Measurements from ENCODE around the gene CASP1.

Gene CASP1

DNA sequence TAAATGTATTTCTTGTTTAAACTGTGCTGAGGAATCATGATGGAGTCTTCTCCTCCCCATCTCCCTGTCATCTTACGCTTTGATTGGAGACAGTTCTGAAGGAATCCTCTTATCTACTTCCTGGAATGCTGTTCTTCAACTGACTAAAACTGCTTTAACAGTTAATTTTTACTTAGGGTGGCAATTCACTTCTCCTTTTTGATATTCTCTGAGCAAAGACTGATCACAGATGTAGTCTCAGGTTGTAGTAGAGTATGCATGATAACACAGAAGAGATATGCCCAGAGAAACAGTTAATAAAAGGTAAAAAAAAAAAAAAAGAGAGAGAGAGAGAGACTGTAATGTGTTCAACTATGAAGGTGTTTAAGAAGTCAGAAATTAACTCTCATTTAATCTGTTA is 10.6 kb downstream of the CASP1 start:
- in situ Hi-C loops (cut with HindIII; ENCODE audit: low sequenced_read_pairs) = no loop called here

DNA sequence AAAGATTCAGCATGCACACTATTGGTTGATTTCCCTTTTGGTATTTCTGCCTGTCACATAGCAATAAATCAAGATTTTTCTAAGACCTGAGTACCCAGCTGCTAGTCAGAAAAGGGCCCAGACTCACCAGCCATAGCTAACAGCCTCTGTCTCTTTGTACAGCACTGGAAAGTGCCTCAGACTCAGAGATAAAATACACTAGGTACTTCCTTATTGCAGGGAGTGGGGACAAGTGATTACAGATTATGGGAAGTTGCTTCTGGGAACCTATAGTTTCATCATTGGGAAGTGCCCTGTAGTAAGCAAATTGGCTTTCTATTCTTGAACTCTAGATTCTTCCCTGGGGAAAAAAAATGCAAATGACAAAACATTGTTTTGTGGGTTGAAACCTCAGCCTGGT is 11.9 kb downstream of the CASP1 start, which contains the start of gene CASP5:
Gene CASP5 (minus strand): TSS at position 166 of the 400 bp plus-strand sequence. CDS start 32 bp downstream, at position 134.
- TF ChIP-seq, protein P1, sequence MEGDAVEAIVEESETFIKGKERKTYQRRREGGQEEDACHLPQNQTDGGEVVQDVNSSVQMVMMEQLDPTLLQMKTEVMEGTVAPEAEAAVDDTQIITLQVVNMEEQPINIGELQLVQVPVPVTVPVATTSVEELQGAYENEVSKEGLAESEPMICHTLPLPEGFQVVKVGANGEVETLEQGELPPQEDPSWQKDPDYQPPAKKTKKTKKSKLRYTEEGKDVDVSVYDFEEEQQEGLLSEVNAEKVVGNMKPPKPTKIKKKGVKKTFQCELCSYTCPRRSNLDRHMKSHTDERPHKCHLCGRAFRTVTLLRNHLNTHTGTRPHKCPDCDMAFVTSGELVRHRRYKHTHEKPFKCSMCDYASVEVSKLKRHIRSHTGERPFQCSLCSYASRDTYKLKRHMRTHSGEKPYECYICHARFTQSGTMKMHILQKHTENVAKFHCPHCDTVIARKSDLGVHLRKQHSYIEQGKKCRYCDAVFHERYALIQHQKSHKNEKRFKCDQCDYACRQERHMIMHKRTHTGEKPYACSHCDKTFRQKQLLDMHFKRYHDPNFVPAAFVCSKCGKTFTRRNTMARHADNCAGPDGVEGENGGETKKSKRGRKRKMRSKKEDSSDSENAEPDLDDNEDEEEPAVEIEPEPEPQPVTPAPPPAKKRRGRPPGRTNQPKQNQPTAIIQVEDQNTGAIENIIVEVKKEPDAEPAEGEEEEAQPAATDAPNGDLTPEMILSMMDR (IDR thresholded peaks at IDR 0.05; ENCODE audit: low read depth, low read length) = no peak
- H3K4me3 ChIP-seq (ENCODE audit: low read depth, low read length) = no peak within 1 kb of the TSS
- in situ Hi-C loops (cut with HindIII; ENCODE audit: low sequenced_read_pairs) = no loop called here
- DNase-seq (ENCODE audit: low read depth, low spot score) = no peak

More for the DNA sequence above, 10.6 kb downstream of the CASP1 start:
- TF ChIP-seq, protein P1 (IDR thresholded peaks at IDR 0.05; ENCODE audit: low read depth, low read length) = no peak
- DNase-seq (ENCODE audit: low read depth, low spot score) = no peak
- H3K4me3 ChIP-seq (ENCODE audit: low read depth, low read length) = no peak overlapping the region

DNA sequence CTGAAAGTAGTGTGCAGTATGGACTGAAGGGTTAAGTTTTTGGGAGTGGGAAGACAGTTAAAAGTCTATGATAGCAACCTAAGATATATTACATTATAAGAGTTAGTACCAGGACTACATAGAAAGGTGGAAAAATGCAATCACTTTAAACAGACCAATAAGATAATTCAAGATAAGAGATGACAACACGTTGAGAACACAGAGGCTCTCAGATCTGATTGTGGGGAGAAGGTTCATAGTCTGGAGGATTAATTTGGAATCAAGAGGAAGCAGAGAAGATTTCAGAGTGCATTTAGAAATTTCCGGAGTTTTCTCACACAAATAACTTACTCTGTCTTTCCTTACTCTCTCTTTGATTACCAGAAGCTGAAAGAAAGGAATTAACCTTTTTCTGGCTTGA is 12.4 kb downstream of the CASP1 start:
- H3K4me3 ChIP-seq (ENCODE audit: low read depth, low read length) = no peak overlapping the region
- in situ Hi-C loops (cut with HindIII; ENCODE audit: low sequenced_read_pairs) = no loop called here
- TF ChIP-seq, protein P1 (IDR thresholded peaks at IDR 0.05; ENCODE audit: low read depth, low read length) = no peak
- no peak for DNase-seq (ENCODE audit: low read depth, low spot score)

DNA sequence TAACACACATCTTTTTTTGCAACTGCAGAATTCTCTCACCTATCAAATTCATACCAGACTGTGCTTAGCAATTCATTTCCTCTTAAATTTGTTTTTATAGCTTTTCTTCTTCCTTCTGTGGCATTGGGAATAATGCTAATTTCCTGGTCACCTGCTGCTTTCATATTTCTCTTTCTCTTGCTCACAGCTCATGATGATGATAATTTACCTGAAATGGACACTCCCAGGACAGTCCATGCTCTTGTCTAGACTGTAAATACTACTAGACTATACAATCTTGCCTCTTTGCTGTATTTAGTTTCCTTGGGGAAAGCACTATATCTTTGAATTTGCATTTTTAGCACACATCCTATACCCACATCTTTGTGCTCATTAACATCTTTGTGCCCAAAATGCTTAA is 27.5 kb downstream of the CASP1 start:
- TF ChIP-seq, protein P1 (IDR thresholded peaks at IDR 0.05; ENCODE audit: low read depth, low read length) = no peak
- H3K4me3 ChIP-seq (ENCODE audit: low read depth, low read length) = no peak overlapping the region
- in situ Hi-C loops (cut with HindIII; ENCODE audit: low sequenced_read_pairs) = no loop called here
- DNase-seq (ENCODE audit: low read depth, low spot score) = no peak

DNA sequence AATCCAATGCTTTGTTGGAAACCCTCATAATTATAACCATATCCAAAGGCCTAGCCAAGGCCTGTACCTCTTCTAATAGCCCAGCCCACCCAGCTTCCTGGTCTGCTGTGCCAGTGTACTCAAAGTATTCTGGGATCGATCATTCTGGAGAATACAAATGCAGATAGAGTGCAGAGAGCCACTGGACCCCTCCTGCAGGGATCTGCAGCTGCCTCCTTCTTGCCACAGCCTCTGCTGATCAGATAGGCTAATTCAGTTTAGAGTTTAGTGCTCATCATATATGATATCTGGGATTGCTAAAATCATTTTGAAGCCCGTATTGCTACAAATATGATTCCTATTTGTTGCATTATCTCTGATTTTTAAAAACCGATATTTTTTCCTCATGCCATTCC is 29.5 kb downstream of the CASP1 start:
- in situ Hi-C loops (cut with HindIII; ENCODE audit: low sequenced_read_pairs) = no loop called here
- H3K4me3 ChIP-seq (ENCODE audit: low read depth, low read length) = no peak overlapping the region
- DNase-seq (ENCODE audit: low read depth, low spot score) = no peak
- TF ChIP-seq, protein P1 (IDR thresholded peaks at IDR 0.05; ENCODE audit: low read depth, low read length) = no peak

DNA sequence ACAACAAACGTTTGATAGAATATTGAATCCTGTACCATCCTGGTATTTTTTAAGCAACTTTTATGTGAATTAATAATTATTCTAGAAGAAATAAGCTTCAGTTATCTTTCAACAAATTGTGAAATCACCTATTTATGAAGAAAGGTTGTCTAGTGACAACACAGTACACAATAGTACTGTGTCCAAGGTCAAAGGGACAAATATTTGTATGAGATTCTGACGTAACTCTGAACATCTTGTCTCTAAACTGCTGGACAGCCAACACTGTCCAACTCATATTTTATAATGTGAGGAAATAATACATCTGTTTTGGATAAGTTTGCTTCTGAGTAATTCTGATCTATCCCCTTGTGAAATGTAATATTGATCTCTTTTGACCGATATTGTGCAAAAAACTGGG is 30.9 kb downstream of the CASP1 start:
- no peak for DNase-seq (ENCODE audit: low read depth, low spot score)
- in situ Hi-C loops (cut with HindIII; ENCODE audit: low sequenced_read_pairs) = no loop called here
- no peak overlapping the region for H3K4me3 ChIP-seq (ENCODE audit: low read depth, low read length)
- TF ChIP-seq, protein P1 (IDR thresholded peaks at IDR 0.05; ENCODE audit: low read depth, low read length) = no peak

DNA sequence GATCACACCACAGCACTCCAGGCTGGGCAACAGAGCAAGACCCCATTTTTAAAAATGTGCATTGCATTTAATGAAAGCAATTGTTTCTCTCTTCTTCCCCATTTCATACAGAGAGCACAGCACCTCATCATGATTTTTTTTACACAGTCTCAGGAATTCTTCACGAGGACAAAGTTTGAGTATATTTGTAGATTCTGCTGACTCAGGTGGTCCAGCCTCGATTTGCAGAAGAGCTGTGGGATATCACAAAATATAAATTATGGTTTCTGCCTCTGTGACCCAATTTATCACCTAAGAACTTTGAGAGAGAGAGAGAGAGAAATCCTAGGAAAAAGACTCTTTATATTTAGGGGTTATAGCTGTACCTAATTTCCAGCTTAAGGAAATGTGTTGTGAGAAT is 31.8 kb downstream of the CASP1 start:
- in situ Hi-C loops (cut with HindIII; ENCODE audit: low sequenced_read_pairs) = no loop called here
- no peak overlapping the region for H3K4me3 ChIP-seq (ENCODE audit: low read depth, low read length)
- TF ChIP-seq, protein P1 (IDR thresholded peaks at IDR 0.05; ENCODE audit: low read depth, low read length) = no peak
- DNase-seq (ENCODE audit: low read depth, low spot score) = no peak

Data from astrocyte of the spinal cord (primary cell).